SK-N-SH treated with all-trans-retinoic acid at 6 μM for 48 hours (cell line): ENCODE data around the gene TSC1.

ENCODE experiments used
- BACH2 ChIP-seq: fragments of 250-450 bp; sonication (Bioruptor Pico); IDR thresholded peaks from 2 replicates; pipeline ENCODE4 v1.9.0; 2021; ENCODE audit warnings: mild to moderate bottlenecking, borderline replicate concordance
- CSDC2 ChIP-seq: fragments of 250-450 bp; sonication (Bioruptor Pico); IDR thresholded peaks from 2 replicates; pipeline ENCODE4 v1.5.0; 2020; ENCODE audit warnings: mild to moderate bottlenecking, moderate library complexity
- ZFP30 ChIP-seq: fragments of 450-650 bp; formaldehyde crosslinking; IDR thresholded peaks from 2 replicates; pipeline ENCODE4 v1.5.0; 2022; ENCODE audit warnings: mild to moderate bottlenecking, moderate library complexity
- ZNF70 ChIP-seq: fragments of 450-650 bp; formaldehyde crosslinking; IDR thresholded peaks from 2 replicates; pipeline ENCODE4 v1.5.0; 2020; ENCODE audit warnings: mild to moderate bottlenecking, moderate library complexity
- ZNF8 ChIP-seq: fragments of 450-650 bp; formaldehyde crosslinking; IDR thresholded peaks from 2 replicates; pipeline ENCODE4 v1.5.0; 2020; ENCODE audit warnings: mild to moderate bottlenecking, moderate library complexity
- TF ChIP-seq, protein P1 (sequence below): fragments of 250-450 bp; sonication (Bioruptor Pico); IDR thresholded peaks from 2 replicates; pipeline ENCODE4 v1.5.0; 2020; ENCODE audit warnings: mild to moderate bottlenecking, moderate library complexity
- TF ChIP-seq, protein P2 (sequence below): fragments of 250-450 bp; sonication (Bioruptor Pico); IDR thresholded peaks from 2 replicates; pipeline ENCODE4 v1.5.1; 2020; ENCODE audit warnings: low read depth, mild to moderate bottlenecking, moderate library complexity
- TF ChIP-seq, protein P3 (sequence below): fragments of 250-450 bp; sonication (Bioruptor Pico); IDR thresholded peaks from 2 replicates; pipeline ENCODE4 v1.5.1; 2021; ENCODE audit warnings: mild to moderate bottlenecking, moderate library complexity

DNA sequence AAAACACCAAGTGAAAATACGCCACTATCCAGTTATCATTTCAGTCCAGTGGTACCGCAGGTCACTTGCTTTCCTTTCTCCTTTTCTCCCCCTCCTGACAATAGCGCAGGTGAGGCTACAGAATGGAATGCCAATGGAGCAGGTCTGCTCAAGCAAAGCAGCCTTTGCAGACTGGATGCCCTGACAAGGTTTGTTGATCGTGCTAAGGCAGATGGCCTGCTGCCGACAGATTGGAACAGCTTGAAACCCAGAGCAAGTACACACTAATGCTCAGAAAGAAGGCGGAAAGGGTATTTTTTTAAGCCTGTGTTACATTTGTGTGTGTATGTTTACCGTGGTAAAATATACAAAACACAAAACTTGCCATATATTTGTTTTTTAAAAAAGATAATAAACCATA lies 46.4 kb downstream of the TSC1 start:
- TF ChIP-seq, protein P1, sequence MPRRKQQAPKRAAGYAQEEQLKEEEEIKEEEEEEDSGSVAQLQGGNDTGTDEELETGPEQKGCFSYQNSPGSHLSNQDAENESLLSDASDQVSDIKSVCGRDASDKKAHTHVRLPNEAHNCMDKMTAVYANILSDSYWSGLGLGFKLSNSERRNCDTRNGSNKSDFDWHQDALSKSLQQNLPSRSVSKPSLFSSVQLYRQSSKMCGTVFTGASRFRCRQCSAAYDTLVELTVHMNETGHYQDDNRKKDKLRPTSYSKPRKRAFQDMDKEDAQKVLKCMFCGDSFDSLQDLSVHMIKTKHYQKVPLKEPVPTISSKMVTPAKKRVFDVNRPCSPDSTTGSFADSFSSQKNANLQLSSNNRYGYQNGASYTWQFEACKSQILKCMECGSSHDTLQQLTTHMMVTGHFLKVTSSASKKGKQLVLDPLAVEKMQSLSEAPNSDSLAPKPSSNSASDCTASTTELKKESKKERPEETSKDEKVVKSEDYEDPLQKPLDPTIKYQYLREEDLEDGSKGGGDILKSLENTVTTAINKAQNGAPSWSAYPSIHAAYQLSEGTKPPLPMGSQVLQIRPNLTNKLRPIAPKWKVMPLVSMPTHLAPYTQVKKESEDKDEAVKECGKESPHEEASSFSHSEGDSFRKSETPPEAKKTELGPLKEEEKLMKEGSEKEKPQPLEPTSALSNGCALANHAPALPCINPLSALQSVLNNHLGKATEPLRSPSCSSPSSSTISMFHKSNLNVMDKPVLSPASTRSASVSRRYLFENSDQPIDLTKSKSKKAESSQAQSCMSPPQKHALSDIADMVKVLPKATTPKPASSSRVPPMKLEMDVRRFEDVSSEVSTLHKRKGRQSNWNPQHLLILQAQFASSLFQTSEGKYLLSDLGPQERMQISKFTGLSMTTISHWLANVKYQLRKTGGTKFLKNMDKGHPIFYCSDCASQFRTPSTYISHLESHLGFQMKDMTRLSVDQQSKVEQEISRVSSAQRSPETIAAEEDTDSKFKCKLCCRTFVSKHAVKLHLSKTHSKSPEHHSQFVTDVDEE, result no peak
- TF ChIP-seq, protein P2, sequence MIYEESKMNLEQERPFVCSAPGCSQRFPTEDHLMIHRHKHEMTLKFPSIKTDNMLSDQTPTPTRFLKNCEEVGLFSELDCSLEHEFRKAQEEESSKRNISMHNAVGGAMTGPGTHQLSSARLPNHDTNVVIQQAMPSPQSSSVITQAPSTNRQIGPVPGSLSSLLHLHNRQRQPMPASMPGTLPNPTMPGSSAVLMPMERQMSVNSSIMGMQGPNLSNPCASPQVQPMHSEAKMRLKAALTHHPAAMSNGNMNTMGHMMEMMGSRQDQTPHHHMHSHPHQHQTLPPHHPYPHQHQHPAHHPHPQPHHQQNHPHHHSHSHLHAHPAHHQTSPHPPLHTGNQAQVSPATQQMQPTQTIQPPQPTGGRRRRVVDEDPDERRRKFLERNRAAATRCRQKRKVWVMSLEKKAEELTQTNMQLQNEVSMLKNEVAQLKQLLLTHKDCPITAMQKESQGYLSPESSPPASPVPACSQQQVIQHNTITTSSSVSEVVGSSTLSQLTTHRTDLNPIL (CRISPR knock-in tag), result no peak
- no peak for TF ChIP-seq ZNF70 (CRISPR knock-in tag)
- no peak for TF ChIP-seq ZFP30
- TF ChIP-seq ZNF8 (CRISPR knock-in tag), result no peak
- TF ChIP-seq CSDC2 (CRISPR knock-in tag), result no peak
- TF ChIP-seq, protein P3, sequence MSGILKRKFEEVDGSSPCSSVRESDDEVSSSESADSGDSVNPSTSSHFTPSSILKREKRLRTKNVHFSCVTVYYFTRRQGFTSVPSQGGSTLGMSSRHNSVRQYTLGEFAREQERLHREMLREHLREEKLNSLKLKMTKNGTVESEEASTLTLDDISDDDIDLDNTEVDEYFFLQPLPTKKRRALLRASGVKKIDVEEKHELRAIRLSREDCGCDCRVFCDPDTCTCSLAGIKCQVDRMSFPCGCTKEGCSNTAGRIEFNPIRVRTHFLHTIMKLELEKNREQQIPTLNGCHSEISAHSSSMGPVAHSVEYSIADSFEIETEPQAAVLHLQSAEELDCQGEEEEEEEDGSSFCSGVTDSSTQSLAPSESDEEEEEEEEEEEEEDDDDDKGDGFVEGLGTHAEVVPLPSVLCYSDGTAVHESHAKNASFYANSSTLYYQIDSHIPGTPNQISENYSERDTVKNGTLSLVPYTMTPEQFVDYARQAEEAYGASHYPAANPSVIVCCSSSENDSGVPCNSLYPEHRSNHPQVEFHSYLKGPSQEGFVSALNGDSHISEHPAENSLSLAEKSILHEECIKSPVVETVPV (CRISPR knock-in tag), result no peak
- no peak for TF ChIP-seq BACH2 (CRISPR knock-in tag)
